ENCODE measurements around the gene CPE.
"Not testable (repeated sequence)": the region's sequence is repeated elsewhere in the genome, so short reads cannot be mapped to it uniquely, and the experiment has no call there.

The CPE gene

DNA sequence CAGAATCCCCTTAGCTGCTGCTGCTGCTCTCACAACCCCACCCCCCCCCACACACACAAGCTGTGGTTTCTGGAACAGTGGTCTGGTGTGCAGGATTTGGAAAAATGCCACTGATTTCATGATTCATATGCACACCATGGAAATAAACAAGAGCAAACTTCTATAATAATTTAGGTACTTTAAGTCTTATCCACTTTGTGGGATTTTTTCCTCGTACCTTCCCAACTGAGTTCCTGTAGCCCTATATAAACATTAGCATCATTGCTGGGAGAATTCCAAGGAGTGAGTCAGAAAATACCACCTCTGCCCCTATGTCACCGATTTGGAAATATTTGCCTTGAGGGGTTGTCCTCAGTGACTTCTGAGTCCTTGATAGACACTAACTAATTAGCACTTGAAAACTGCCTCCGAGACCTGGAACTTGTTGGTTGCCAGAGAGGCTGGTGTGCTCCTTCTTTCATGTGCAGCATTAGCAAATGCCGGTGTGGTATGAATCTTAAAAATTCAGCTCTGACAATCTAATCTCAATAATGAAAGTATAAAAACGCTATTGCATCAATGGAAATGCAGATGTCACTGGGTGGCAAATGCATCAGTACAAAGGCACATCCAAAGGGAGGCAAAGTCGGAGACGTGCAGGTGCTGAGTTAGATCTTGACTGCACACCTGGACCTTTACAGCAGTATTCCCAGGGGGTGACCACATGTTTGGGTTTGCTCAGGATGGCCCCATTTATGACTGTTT lies 61.8 kb downstream of the CPE start:
- peak overlapping the region; percentile 2 for H3K4me3 ChIP-seq (ENCODE audit: low read length)
- H3K36me3 ChIP-seq (ENCODE audit: control insufficient read depth, insufficient read depth, low read length, severe bottlenecking), result no peaks in the 10 kb centered on the region
- no peaks in the 10 kb centered on the region for H3K27me3 ChIP-seq (replicated peaks; ENCODE audit: control insufficient read depth, insufficient read depth, low read length)
- H3K9me3 ChIP-seq (ENCODE audit: control insufficient read depth, low read length), result no peaks in the 10 kb centered on the region
- peaks cover 13% of the 10 kb centered on the region for H3K4me1 ChIP-seq (ENCODE audit: control insufficient read depth, insufficient read depth, low read length)
- no peak overlapping the region for H3K9ac ChIP-seq (ENCODE audit: low read length)
- DNase-seq (ENCODE audit: low read depth), result peak; percentile 72

DNA sequence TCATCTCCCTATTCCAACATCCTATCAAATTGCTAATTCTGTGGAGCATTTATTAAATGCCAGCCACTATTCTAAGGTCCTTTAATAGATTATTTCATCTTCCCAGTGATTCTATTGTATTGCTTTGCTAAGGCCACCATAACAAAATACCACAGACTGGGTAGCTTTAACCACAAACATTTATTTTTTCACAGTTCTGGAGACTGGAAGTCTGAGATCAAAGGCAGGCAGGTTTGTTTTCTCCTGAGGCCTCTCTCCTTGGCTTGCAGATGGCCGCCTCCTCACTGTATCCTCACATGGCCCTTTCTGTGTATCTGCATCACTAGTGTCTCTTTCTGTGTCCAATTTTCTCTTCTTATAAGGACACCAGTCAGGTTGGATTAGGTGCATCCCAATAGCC lies 64.5 kb downstream of the CPE start:
- Histone ChIP-seq H3K4me3 (ENCODE audit: low read length) (no peak overlapping the region), H3K9me3 (ENCODE audit: control insufficient read depth, low read length) (no peaks in the 10 kb centered on the region), H3K9ac (ENCODE audit: low read length) (no peak overlapping the region), H3K36me3 (ENCODE audit: control insufficient read depth, insufficient read depth, low read length, severe bottlenecking) (no peaks in the 10 kb centered on the region), H3K4me1 (ENCODE audit: control insufficient read depth, insufficient read depth, low read length) (peaks cover 13% of the 10 kb centered on the region), H3K27me3 (replicated peaks; ENCODE audit: control insufficient read depth, insufficient read depth, low read length) (no peaks in the 10 kb centered on the region)
- no peak for DNase-seq (ENCODE audit: low read depth)

DNA sequence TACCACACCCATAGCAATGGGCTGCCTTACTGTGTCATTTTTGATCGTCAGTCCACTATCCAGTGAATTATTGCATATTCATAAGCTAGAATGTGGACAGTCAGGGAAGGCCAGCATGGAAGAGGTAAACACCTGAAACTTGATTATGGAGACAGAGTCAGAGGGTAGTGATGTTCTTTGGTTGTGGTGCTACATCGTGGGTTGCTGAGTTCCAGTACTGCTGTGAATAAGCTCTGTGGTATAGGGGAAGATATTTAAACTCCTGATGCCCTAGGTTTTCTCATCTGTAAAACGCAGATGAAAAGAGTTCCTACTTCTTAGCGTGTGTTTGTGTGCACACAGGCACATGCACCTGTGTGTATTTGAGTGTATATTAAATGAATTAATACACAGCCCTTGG lies 69.9 kb downstream of the CPE start:
- no peaks in the 10 kb centered on the region for H3K27me3 ChIP-seq (replicated peaks; ENCODE audit: control insufficient read depth, insufficient read depth, low read length)
- no peaks in the 10 kb centered on the region for H3K36me3 ChIP-seq (ENCODE audit: control insufficient read depth, insufficient read depth, low read length, severe bottlenecking)
- DNase-seq (ENCODE audit: low read depth), result no peak
- H3K4me1 ChIP-seq (ENCODE audit: control insufficient read depth, insufficient read depth, low read length), result no peaks in the 10 kb centered on the region
- H3K9me3 ChIP-seq (ENCODE audit: control insufficient read depth, low read length), result no peaks in the 10 kb centered on the region
- no peak overlapping the region for H3K9ac ChIP-seq (ENCODE audit: low read length)
- H3K4me3 ChIP-seq (ENCODE audit: low read length), result no peak overlapping the region

DNA sequence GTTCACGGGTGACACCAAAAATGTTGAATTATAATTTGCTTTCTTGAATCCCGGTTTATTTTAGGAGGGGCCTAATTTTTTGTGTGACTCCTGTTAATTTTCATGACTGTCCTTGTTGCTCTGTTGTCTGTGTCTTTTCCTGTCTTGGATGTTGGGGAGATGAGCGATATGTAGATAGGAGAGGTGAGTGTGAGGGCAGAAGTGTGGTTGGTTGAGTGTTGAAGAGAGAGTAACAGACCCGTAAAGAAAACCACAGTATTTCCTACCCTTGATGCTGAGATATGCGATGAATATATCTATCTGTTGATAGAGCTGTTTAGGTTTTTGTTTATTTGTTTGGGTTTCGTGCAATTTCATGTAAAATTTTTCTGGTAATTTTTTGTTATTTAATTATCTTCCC lies 70.5 kb downstream of the CPE start:
- Histone ChIP-seq H3K27me3 (replicated peaks; ENCODE audit: control insufficient read depth, insufficient read depth, low read length) (no peaks in the 10 kb centered on the region), H3K4me1 (ENCODE audit: control insufficient read depth, insufficient read depth, low read length) (no peaks in the 10 kb centered on the region), H3K9ac (ENCODE audit: low read length) (no peak overlapping the region), H3K4me3 (ENCODE audit: low read length) (no peak overlapping the region), H3K9me3 (ENCODE audit: control insufficient read depth, low read length) (no peaks in the 10 kb centered on the region), H3K36me3 (ENCODE audit: control insufficient read depth, insufficient read depth, low read length, severe bottlenecking) (no peaks in the 10 kb centered on the region)
- no peak for DNase-seq (ENCODE audit: low read depth)

DNA sequence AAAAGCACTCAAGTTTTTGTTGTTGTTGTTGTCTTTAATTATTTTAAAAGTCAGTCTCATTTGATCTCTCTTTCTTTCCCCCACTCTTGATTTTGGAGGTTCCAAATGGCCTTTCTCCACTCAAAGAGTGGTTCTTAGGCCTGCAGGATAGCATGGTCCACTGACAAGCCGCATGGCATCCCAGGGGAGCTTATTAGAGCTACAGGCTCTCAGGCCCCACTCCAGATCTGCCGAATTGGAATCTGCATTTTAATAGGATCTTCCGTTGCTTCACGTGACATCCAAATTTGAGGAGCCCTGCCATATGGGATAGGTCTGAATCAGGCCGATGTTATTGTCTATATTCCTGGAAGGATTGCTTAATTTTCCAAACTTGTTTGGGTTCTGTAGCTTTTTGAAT lies 72.1 kb downstream of the CPE start:
- H3K9ac ChIP-seq (ENCODE audit: low read length), result no peak overlapping the region
- no peak overlapping the region for H3K4me3 ChIP-seq (ENCODE audit: low read length)
- DNase-seq (ENCODE audit: low read depth), result no peak
- H3K36me3 ChIP-seq (ENCODE audit: control insufficient read depth, insufficient read depth, low read length, severe bottlenecking), result no peaks in the 10 kb centered on the region
- H3K9me3 ChIP-seq (ENCODE audit: control insufficient read depth, low read length), result no peaks in the 10 kb centered on the region
- H3K4me1 ChIP-seq (ENCODE audit: control insufficient read depth, insufficient read depth, low read length), result no peaks in the 10 kb centered on the region
- H3K27me3 ChIP-seq (replicated peaks; ENCODE audit: control insufficient read depth, insufficient read depth, low read length), result no peaks in the 10 kb centered on the region

DNA sequence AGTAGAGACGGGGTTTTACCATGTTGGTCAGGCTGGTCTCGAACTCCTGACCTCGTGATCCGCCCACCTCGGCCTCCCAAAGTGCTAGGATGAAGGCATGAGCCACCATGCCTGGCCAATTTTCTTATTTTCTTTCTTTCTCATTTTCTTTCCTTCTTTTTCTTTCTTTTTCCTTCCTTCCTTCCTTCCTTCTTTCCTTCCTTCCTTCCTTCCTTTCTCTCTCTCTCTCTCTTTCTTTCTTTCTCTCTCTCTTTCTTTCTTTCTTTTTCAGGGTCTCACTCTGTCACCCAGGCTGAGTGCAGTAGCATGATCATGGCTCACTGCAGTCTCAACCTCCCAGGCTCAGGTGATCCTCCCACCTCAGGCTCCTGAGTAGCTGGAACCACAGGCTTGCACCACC lies 74.3 kb downstream of the CPE start:
- H3K4me1 ChIP-seq (ENCODE audit: control insufficient read depth, insufficient read depth, low read length), result peaks cover 10% of the 10 kb centered on the region
- not testable (repeated sequence) for H3K4me3 ChIP-seq (ENCODE audit: low read length); H3K9ac ChIP-seq (ENCODE audit: low read length); DNase-seq (ENCODE audit: low read depth); H3K9me3 ChIP-seq (ENCODE audit: control insufficient read depth, low read length); H3K27me3 ChIP-seq (replicated peaks; ENCODE audit: control insufficient read depth, insufficient read depth, low read length); H3K36me3 ChIP-seq (ENCODE audit: control insufficient read depth, insufficient read depth, low read length, severe bottlenecking)

DNA sequence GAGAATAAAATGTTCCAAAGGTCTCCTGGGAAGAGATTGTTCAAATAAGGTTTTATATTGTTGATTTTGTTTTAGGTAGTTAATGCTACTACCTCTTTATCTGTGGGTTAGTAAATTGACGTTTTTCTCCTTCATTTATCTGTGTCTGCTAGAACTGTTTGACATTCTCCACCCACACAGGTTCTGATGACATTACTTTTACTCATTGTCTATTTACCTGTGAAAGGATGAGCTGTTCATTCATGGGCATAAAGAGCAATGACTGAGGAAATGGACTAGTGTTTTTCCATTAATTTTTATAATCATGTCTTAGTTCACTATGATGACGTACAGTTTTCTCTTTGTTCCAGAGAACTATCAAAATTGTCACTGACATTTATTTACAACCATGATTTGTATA lies 75.6 kb downstream of the CPE start:
- Histone ChIP-seq H3K4me1 (ENCODE audit: control insufficient read depth, insufficient read depth, low read length) (peaks cover 22% of the 10 kb centered on the region), H3K36me3 (ENCODE audit: control insufficient read depth, insufficient read depth, low read length, severe bottlenecking) (no peaks in the 10 kb centered on the region), H3K9me3 (ENCODE audit: control insufficient read depth, low read length) (no peaks in the 10 kb centered on the region), H3K27me3 (replicated peaks; ENCODE audit: control insufficient read depth, insufficient read depth, low read length) (no peaks in the 10 kb centered on the region), H3K9ac (ENCODE audit: low read length) (no peak overlapping the region), H3K4me3 (ENCODE audit: low read length) (no peak overlapping the region)
- no peak for DNase-seq (ENCODE audit: low read depth)

DNA sequence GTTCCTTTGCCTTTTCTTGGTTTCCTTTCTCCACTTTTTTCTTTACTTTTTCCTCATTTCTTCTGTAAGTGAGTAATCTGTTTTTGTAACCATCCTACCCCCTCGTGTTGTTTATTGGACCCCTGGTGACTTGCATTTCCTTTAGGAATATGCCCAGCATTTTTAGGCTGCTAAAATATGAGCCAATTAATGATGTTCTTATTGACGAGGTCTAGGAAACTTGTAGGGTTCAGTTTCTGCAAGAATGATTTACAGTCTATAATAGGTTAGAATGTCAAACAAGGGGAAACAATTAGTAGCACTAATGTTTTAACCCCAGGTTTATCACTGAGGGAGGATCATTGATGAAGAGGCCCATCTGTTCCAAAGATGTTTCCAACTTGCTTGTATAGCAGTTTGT lies 79.0 kb downstream of the CPE start:
- Histone ChIP-seq H3K27me3 (replicated peaks; ENCODE audit: control insufficient read depth, insufficient read depth, low read length) (no peaks in the 10 kb centered on the region), H3K36me3 (ENCODE audit: control insufficient read depth, insufficient read depth, low read length, severe bottlenecking) (no peaks in the 10 kb centered on the region), H3K4me1 (ENCODE audit: control insufficient read depth, insufficient read depth, low read length) (peaks cover 37% of the 10 kb centered on the region), H3K9ac (ENCODE audit: low read length) (peak overlapping the region; percentile 43), H3K4me3 (ENCODE audit: low read length) (peak overlapping the region; percentile 26), H3K9me3 (ENCODE audit: control insufficient read depth, low read length) (no peaks in the 10 kb centered on the region)
- DNase-seq (ENCODE audit: low read depth), result no peak

DNA sequence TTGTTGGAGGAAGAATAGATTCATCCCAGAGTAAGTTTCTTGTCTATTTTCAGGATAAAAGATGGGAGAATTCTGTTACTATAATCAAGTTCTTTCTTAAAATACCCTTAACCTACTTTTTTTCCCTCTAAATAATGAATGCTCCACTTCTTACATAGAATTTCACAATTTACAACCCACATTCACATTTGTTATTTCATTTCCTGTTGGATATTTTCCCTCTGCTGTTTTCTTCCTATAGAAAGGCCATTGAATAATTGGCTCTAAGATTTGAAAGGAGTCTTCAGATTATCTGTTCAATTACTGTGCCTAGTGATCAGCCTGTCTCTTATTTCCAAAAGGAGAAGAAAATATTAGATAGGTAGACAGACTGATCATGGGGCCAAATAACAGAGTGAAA lies 79.7 kb downstream of the CPE start:
- peak overlapping the region; percentile 29 for H3K4me3 ChIP-seq (ENCODE audit: low read length)
- H3K27me3 ChIP-seq (replicated peaks; ENCODE audit: control insufficient read depth, insufficient read depth, low read length), result no peaks in the 10 kb centered on the region
- no peaks in the 10 kb centered on the region for H3K9me3 ChIP-seq (ENCODE audit: control insufficient read depth, low read length)
- H3K36me3 ChIP-seq (ENCODE audit: control insufficient read depth, insufficient read depth, low read length, severe bottlenecking), result no peaks in the 10 kb centered on the region
- H3K4me1 ChIP-seq (ENCODE audit: control insufficient read depth, insufficient read depth, low read length), result peaks cover 37% of the 10 kb centered on the region
- H3K9ac ChIP-seq (ENCODE audit: low read length), result no peak overlapping the region
- DNase-seq (ENCODE audit: low read depth), result peak; percentile 27

DNA sequence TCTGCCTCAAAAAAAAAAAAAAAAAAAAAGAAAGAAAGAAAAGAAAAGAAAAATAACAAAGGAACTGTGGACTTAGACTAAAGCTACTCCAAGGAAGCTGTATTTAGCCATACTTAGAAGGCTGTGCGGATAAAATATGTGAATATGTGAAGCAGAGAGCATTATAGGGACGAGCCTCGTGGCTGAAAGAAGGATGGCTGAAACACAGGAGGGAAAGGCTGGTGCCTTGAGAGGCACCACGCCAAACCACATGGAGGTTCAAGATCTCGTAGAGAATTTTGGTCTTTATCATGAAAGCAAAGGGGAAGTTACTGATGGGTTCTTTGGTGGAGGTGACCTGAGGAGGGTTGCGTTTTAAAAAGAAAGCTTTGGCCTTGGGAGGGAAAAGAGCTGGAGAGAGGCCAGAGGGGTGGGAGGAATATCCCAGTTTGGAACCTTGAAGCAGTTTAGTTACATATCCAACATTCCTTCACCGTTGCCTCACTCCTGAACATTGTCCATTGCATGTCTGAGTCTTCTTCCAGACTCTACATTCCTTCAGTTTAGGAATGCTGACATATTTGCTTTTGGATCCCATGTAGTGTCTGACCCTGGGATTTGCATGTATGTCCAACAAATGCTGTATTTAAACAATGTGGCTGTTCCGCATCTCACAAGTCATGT lies 82.5 kb downstream of the CPE start:
- no peaks in the 10 kb centered on the region for H3K36me3 ChIP-seq (ENCODE audit: control insufficient read depth, insufficient read depth, low read length, severe bottlenecking)
- H3K4me3 ChIP-seq (ENCODE audit: low read length), result peak overlapping the region; percentile 64
- DNase-seq (ENCODE audit: low read depth), result peak; percentile 75
- peaks cover 37% of the 10 kb centered on the region for H3K4me1 ChIP-seq (ENCODE audit: control insufficient read depth, insufficient read depth, low read length)
- H3K9ac ChIP-seq (ENCODE audit: low read length), result peak overlapping the region; percentile 57
- H3K27me3 ChIP-seq (replicated peaks; ENCODE audit: control insufficient read depth, insufficient read depth, low read length), result no peaks in the 10 kb centered on the region
- no peaks in the 10 kb centered on the region for H3K9me3 ChIP-seq (ENCODE audit: control insufficient read depth, low read length)

DNA sequence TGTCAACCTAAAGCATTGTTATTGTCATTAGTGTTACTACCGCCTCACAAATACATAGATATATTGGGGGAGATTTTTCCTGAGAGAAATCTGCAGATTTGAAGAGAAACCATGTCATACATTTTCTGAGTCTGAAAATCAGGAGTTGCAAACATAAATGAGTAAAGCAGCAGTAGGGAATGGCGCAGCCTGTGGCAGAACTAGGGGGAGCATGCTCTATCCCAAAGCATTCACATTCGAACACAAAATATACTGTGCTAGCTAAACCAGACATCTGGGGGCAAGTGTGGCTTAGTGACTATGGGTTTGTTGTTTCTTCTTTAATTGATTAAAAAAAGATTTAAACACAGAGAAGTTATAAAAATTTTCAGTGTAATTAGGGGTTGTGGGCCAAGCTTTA lies 83.2 kb downstream of the CPE start:
- Histone ChIP-seq H3K9ac (ENCODE audit: low read length) (no peak overlapping the region), H3K4me1 (ENCODE audit: control insufficient read depth, insufficient read depth, low read length) (peaks cover 37% of the 10 kb centered on the region), H3K36me3 (ENCODE audit: control insufficient read depth, insufficient read depth, low read length, severe bottlenecking) (no peaks in the 10 kb centered on the region), H3K27me3 (replicated peaks; ENCODE audit: control insufficient read depth, insufficient read depth, low read length) (no peaks in the 10 kb centered on the region), H3K4me3 (ENCODE audit: low read length) (peak overlapping the region; percentile 64), H3K9me3 (ENCODE audit: control insufficient read depth, low read length) (no peaks in the 10 kb centered on the region)
- no peak for DNase-seq (ENCODE audit: low read depth)

All from adipocyte (in vitro differentiated cells).